Measurements from ENCODE around the gene RNF223. TPM values are rescaled to one million over a fixed set of nuclear protein-coding genes. Genes with fewer than 3 reads are reported as not detected.

Gene RNF223
- total RNA-seq, 1 experiment from 2014 or later, result not detected

DNA sequence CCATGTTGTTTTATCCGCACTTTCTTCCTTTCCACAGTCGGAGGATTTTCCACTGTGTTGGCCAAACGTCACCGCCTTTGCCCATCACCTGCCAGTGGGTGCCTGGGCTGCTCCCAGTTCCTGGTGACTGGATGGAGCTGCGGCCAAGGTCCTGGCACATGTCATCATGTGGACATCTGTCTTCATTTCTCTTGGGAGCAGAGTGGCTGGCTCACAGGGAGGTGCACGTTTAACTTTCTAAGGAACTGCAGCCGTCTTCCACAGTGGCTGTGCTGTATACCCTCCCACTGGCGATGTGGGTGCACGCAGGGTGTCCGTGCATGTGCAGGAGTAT, 19.5 kb upstream of the RNF223 start:
- no peaks in the 10 kb centered on the region for H3K4me1 ChIP-seq (ENCODE audit: insufficient read depth, low read length)
- H4K91ac ChIP-seq (ENCODE audit: insufficient read length, low read depth, low read length), result no peak overlapping the region
- no peak overlapping the region for H3K18ac ChIP-seq (ENCODE audit: insufficient read length, low read depth, low read length)
- Mint-ChIP-seq H3K4me1 (no peaks in the 10 kb centered on the region), H3K27ac (no peak overlapping the region), H3K4me3 (no peak overlapping the region), H3K36me3 (ENCODE audit: insufficient read depth in 1 of 3, low read depth in 3 of 3) (peaks cover 0 to 17% (median 0%) of the 10 kb centered on the region in 3 experiments; a peak in 3 of 7 replicates), H3K9me3 (peaks cover 6 to 29% of the 10 kb centered on the region in 2 experiments; a peak in 4 of 5 replicates), H3K27me3 (ENCODE audit: low read depth) (peaks cover 14% of the 10 kb centered on the region)
- no peak overlapping the region for H3K14ac ChIP-seq (ENCODE audit: insufficient read depth, low read length)
- H3K23ac ChIP-seq (ENCODE audit: insufficient read length, low read depth, low read length), result no peak overlapping the region
- no peak overlapping the region for H2BK15ac ChIP-seq (ENCODE audit: low read depth, low read length)
- no peaks in the 10 kb centered on the region for H3K27me3 ChIP-seq (ENCODE audit: insufficient read depth, low read length)
- no peak overlapping the region for H3K27ac ChIP-seq (ENCODE audit: insufficient read length, low read depth, low read length)
- no peak overlapping the region for H4K8ac ChIP-seq (replicated peaks; ENCODE audit: insufficient read length, low read depth, low read length)
- H2BK12ac ChIP-seq (ENCODE audit: insufficient read length, low read depth, low read length), result no peak overlapping the region
- H4K20me1 ChIP-seq (ENCODE audit: control insufficient read depth, insufficient read depth, insufficient read length), result no peaks in the 10 kb centered on the region
- H3K4me2 ChIP-seq (ENCODE audit: insufficient read depth, insufficient read length, low read length), result no peak overlapping the region
- H2BK120ac ChIP-seq (ENCODE audit: low read depth, low read length, poor library complexity, severe bottlenecking), result no peak overlapping the region
- no peak for DNase-seq
- no peak overlapping the region for H3K9ac ChIP-seq (ENCODE audit: extremely low read depth, insufficient read length, low read length)
- H4K5ac ChIP-seq (ENCODE audit: insufficient read length, low read depth, low read length), result no peak overlapping the region
- H2BK20ac ChIP-seq (ENCODE audit: low read depth, low read length, poor library complexity, severe bottlenecking), result no peak overlapping the region
- H2BK5ac ChIP-seq (ENCODE audit: insufficient read length, low read length), result no peak overlapping the region
- no peaks in the 10 kb centered on the region for H3K79me2 ChIP-seq (ENCODE audit: insufficient read depth, low read length)
- TF ChIP-seq CTCF (conservative IDR thresholded peaks at IDR 0.05), result no peak
- no peak overlapping the region for H2AFZ ChIP-seq (ENCODE audit: low read length)
- H3K23me2 ChIP-seq (ENCODE audit: insufficient read length, low read depth, low read length, poor library complexity, severe bottlenecking), result no peaks in the 10 kb centered on the region
- H3T11ph ChIP-seq (ENCODE audit: low read length), result no peak overlapping the region
- H3K79me1 ChIP-seq (ENCODE audit: insufficient read depth, low read depth, low read length, poor library complexity, severe bottlenecking), result no peaks in the 10 kb centered on the region
- no peaks in the 10 kb centered on the region for H3K9me3 ChIP-seq (ENCODE audit: control insufficient read depth, low read depth, low read length)
- WGBS (ENCODE audit: extremely low coverage, insufficient read length, low lambda C conversion rate), result no CpG with 5 or more reads among the region's 10 CpGs
- H3K56ac ChIP-seq (ENCODE audit: insufficient read length, low read depth, low read length), result no peak overlapping the region
- H2AK5ac ChIP-seq (ENCODE audit: insufficient read length, low read length), result no peak overlapping the region
- H3K4ac ChIP-seq (ENCODE audit: low read depth, low read length), result no peak overlapping the region
